ENCODE measurements around the gene FBRS.

DNA sequence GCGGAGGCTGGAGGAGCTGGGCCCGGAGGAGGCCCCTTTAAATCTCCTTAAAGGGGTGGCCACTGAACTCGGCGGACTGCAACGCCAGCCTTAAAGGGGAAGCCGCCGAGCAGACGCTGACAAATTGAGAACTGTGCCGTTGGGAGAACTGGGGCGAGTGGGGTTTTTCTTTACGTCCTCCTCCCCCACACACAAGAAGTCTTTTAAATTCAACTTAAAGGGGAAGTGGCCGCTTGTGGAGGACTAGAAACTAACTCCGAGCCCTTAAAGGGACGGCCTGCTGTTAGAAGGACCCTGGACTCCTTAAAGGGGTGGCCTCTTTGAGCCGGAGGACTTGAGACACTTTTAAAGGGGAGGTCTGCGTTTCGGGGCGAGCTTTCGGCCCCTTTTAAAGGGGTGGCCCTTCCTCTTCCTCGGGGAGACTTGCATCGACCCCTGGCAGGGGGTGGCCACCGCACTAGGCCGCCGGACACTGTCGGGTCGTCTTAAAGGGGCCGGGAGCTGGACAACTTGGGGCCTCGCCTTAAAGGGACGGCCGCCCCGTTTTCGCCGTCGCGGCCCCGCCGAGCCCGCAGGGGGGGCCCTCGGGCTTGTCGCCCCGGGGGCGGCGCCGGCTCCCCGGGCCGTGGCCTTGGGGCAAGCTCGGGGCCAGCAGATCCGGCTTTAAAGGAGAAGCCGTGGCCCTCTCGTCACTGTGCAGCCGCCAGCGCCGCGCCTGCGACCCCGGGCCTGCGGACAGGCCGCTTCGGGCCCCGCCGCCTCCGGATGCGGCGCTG is 688 bp downstream of the FBRS start:
- TF ChIP-seq EP300 (IDR thresholded peaks at IDR 0.05) = no peak
- TF ChIP-seq, protein P1, sequence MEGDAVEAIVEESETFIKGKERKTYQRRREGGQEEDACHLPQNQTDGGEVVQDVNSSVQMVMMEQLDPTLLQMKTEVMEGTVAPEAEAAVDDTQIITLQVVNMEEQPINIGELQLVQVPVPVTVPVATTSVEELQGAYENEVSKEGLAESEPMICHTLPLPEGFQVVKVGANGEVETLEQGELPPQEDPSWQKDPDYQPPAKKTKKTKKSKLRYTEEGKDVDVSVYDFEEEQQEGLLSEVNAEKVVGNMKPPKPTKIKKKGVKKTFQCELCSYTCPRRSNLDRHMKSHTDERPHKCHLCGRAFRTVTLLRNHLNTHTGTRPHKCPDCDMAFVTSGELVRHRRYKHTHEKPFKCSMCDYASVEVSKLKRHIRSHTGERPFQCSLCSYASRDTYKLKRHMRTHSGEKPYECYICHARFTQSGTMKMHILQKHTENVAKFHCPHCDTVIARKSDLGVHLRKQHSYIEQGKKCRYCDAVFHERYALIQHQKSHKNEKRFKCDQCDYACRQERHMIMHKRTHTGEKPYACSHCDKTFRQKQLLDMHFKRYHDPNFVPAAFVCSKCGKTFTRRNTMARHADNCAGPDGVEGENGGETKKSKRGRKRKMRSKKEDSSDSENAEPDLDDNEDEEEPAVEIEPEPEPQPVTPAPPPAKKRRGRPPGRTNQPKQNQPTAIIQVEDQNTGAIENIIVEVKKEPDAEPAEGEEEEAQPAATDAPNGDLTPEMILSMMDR (IDR thresholded peaks at IDR 0.05) = peak in 1 of 7 experiments; percentile 13
- peak in 1 of 3 donors; percentile 4 for TF ChIP-seq POLR2AphosphoS5 (IDR thresholded peaks at IDR 0.05)
- no peak for TF ChIP-seq POLR2A (IDR thresholded peaks at IDR 0.05)
